Neuronal stem cell (in vitro differentiated cells): ENCODE data around the gene ZCCHC12. TPM values are rescaled to one million over a fixed set of nuclear protein-coding genes. Genes with fewer than 3 reads are reported as not detected.
A peak's percentile ranks its signal among the peaks of the same experiment; 100 is the strongest.

Source experiments
- DNase-seq: peaks from one replicate; pipeline ENCODE4 v3.0.0-alpha.2; 2013; ENCODE audit warnings: low spot score
- H2AFZ ChIP-seq: one replicate; pipeline ENCODE4 v1.6.1; 2013; ENCODE audit warnings: mild to moderate bottlenecking, low read length, inconsistent platforms
- H2AK5ac ChIP-seq: 2 replicates; pipeline ENCODE4 v1.6.1; 2013; ENCODE audit warnings: low read depth, mild to moderate bottlenecking, inconsistent platforms, low read length, moderate library complexity, mixed read lengths
- H2BK120ac ChIP-seq: 2 replicates; pipeline ENCODE4 v1.6.1; 2013; ENCODE audit warnings: low read depth, mild to moderate bottlenecking, inconsistent platforms, low read length, moderate library complexity, mixed read lengths
- H2BK12ac ChIP-seq: one replicate; pipeline ENCODE4 v1.6.1; 2013; ENCODE audit warnings: low read length, inconsistent platforms
- H2BK15ac ChIP-seq: 2 replicates; pipeline ENCODE4 v1.6.1; 2013; ENCODE audit warnings: mild to moderate bottlenecking, low read length, inconsistent platforms, mixed read lengths
- H2BK5ac ChIP-seq: one replicate; pipeline ENCODE4 v1.6.1; 2013; ENCODE audit warnings: inconsistent platforms, mild to moderate bottlenecking, low read length, moderate library complexity
- H3K14ac ChIP-seq: one replicate; pipeline ENCODE4 v1.6.1; 2013; ENCODE audit warnings: low read length, inconsistent platforms
- H3K18ac ChIP-seq: 2 replicates; pipeline ENCODE4 v1.6.1; 2013; ENCODE audit warnings: low read length, inconsistent platforms
- H3K23ac ChIP-seq: 2 replicates; pipeline ENCODE4 v1.6.1; 2013; ENCODE audit warnings: low read depth, mild to moderate bottlenecking, mixed read lengths, low read length, inconsistent platforms; ENCODE audit not compliant: poor library complexity
- H3K27ac ChIP-seq: replicated peaks from 3 replicates; pipeline ENCODE4 v1.5.1; 2013; ENCODE audit warnings: low read length, inconsistent platforms
- H3K27me3 ChIP-seq, 3 experiments: 2 replicates each; pipeline ENCODE4 v1.6.1; 2013; ENCODE audit warnings: low read length in 3 of 3, mild to moderate bottlenecking in 2 of 3, inconsistent platforms in 1 of 3, low read depth in 1 of 3, mixed read lengths in 1 of 3, moderate library complexity in 1 of 3; ENCODE audit not compliant: control insufficient read depth in 3 of 3, insufficient read depth in 3 of 3
- H3K36me3 ChIP-seq, 2 donors: replicated peaks in 1 of 2; 2 replicates each; pipeline ENCODE4 v1.6.1; 2013; ENCODE audit warnings: low read length in 2 of 2; ENCODE audit not compliant: control insufficient read depth in 2 of 2, insufficient read depth in 2 of 2
- H3K4ac ChIP-seq: 2 replicates; pipeline ENCODE4 v1.6.1; 2013; ENCODE audit warnings: inconsistent platforms, mild to moderate bottlenecking, low read length, moderate library complexity
- H3K4me1 ChIP-seq, 2 donors: 1 replicate in 1 of 2; 2 replicates in 1 of 2; pipeline ENCODE4 v1.6.1; 2013; ENCODE audit warnings: low read length in 2 of 2, low read depth in 1 of 2; ENCODE audit not compliant: control insufficient read depth in 2 of 2, insufficient read depth in 1 of 2
- H3K4me2 ChIP-seq: one replicate; pipeline ENCODE4 v1.6.1; 2013; ENCODE audit warnings: mild to moderate bottlenecking, low read length, inconsistent platforms; ENCODE audit not compliant: insufficient read depth, poor library complexity, severe bottlenecking
- H3K4me3 ChIP-seq, 2 donors: 2 replicates each; pipeline ENCODE4 v1.5.1; 2013; ENCODE audit warnings: low read length in 2 of 2, mild to moderate bottlenecking in 2 of 2, inconsistent platforms in 1 of 2, moderate library complexity in 1 of 2
- H3K79me1 ChIP-seq: one replicate; pipeline ENCODE4 v1.6.1; 2013; ENCODE audit warnings: low read depth, mild to moderate bottlenecking, inconsistent platforms, low read length, moderate library complexity
- H3K9ac ChIP-seq: one replicate; pipeline ENCODE4 v1.6.1; 2013; ENCODE audit warnings: mild to moderate bottlenecking, low read depth, low read length, inconsistent platforms; ENCODE audit not compliant: poor library complexity
- H3K9me3 ChIP-seq, 2 donors: replicated peaks in 1 of 2; 2 replicates each; pipeline versions ENCODE3 to v1.6.1; 2013; ENCODE audit warnings: low read length in 2 of 2, mild to moderate bottlenecking in 2 of 2, inconsistent platforms in 1 of 2, low read depth in 1 of 2, mixed read lengths in 1 of 2, moderate library complexity in 1 of 2; ENCODE audit not compliant: control insufficient read depth in 2 of 2, insufficient read depth in 1 of 2
- H4K8ac ChIP-seq: one replicate; pipeline ENCODE4 v1.6.1; 2013; ENCODE audit warnings: low read depth, mild to moderate bottlenecking, inconsistent platforms, low read length, moderate library complexity
- H4K91ac ChIP-seq: one replicate; pipeline ENCODE4 v1.6.1; 2013; ENCODE audit warnings: low read length, low read depth, mild to moderate bottlenecking, inconsistent platforms; ENCODE audit not compliant: poor library complexity
- WGBS, 2 donors: extraction: QIAGEN DNeasy Blood & Tissue Kit; methylation state at CpG; one replicate each; pipeline ENCODE4 v1.1.7; 2013; ENCODE audit warnings: missing lambda C conversion rate in 2 of 2, mixed read lengths in 1 of 2; ENCODE audit not compliant: insufficient read length in 2 of 2, insufficient replicate concordance in 1 of 2; ENCODE audit errors: extremely low coverage in 2 of 2; 5-methylcytosine and 5-hydroxymethylcytosine counted together
- polyA plus RNA-seq, 2 experiments: library from polyadenylated mRNA; stranded (reverse); fragments of 200-250 nt; gene quantifications; one replicate each; pipeline ENCODE4 v1.2.3, GENCODE V29; 2013

Gene ZCCHC12
- polyA plus RNA-seq (2013, experiment 1 of 2), result 0.91 TPM
- polyA plus RNA-seq (2013, experiment 2 of 2), result 0.82 TPM

GRCh38 chrX:118823263-118824172 lies at the start of gene ZCCHC12:
TSS of gene ZCCHC12 (plus strand) at chrX:118823824. CDS start at chrX:118825245, 1,421 bp downstream.
- Histone ChIP-seq H3K14ac (no peak within 1 kb of the TSS), H4K8ac (no peak within 1 kb of the TSS), H2BK15ac (no peak within 1 kb of the TSS), H3K23ac (no peak within 1 kb of the TSS), H3K18ac (peak within 1 kb of the TSS; percentile 48), H3K9ac (peak within 1 kb of the TSS; percentile 70), H3K4me3 (peak within 1 kb of the TSS; percentile 30 to 75), H2BK120ac (no peak within 1 kb of the TSS), H3K79me1 (no peaks in the 10 kb centered on the region), H3K4ac (no peak within 1 kb of the TSS), H4K91ac (no peak within 1 kb of the TSS), H2BK12ac (no peak within 1 kb of the TSS), H3K36me3 (no peaks in the 10 kb centered on the region), H2AK5ac (no peak within 1 kb of the TSS), H3K27me3 (peaks cover 3 to 53% (median 39%) of the 10 kb centered on the region in 3 experiments), H3K4me1 (peaks cover 0 to 2% of the 10 kb centered on the region in 2 donors), H2AFZ (peak within 1 kb of the TSS; percentile 78), H3K4me2 (peak within 1 kb of the TSS; percentile 80), H3K9me3 (peaks cover 0 to 4% of the 10 kb centered on the region in 2 donors), H2BK5ac (no peak within 1 kb of the TSS), H3K27ac (no peak within 1 kb of the TSS)
- peak; percentile 75 for DNase-seq
- no CpG with 5 or more reads among the region's 51 CpGs for WGBS, 2 donors

- DNase-seq, result no peak
- Histone ChIP-seq H3K18ac (no peak overlapping the region), H3K36me3 (no peaks in the 10 kb centered on the region), H3K79me1 (no peaks in the 10 kb centered on the region), H2BK15ac (no peak overlapping the region), H3K4me2 (no peak overlapping the region), H2BK5ac (no peak overlapping the region), H3K14ac (no peak overlapping the region), H2BK12ac (no peak overlapping the region), H2AFZ (no peak overlapping the region), H2BK120ac (no peak overlapping the region), H3K23ac (no peak overlapping the region), H4K8ac (no peak overlapping the region), H3K4me3 (no peak overlapping the region), H2AK5ac (no peak overlapping the region), H3K27me3 (no peaks in the 10 kb centered on the region), H3K27ac (no peak overlapping the region), H3K9me3 (no peaks in the 10 kb centered on the region), H3K4me1 (no peaks in the 10 kb centered on the region), H3K9ac (no peak overlapping the region), H4K91ac (no peak overlapping the region), H3K4ac (no peak overlapping the region)
- no CpG with 5 or more reads among the region's 2 CpGs for WGBS, 2 donors
Measured at GRCh38 chrX:118779581-118779980, 44.0 kb upstream of the ZCCHC12 start.

- Histone ChIP-seq H4K91ac (no peak overlapping the region), H3K4me1 (no peaks in the 10 kb centered on the region), H3K9ac (no peak overlapping the region), H2AFZ (no peak overlapping the region), H2BK15ac (no peak overlapping the region), H3K27ac (no peak overlapping the region), H3K23ac (no peak overlapping the region), H4K8ac (no peak overlapping the region), H2BK12ac (no peak overlapping the region), H3K79me1 (no peaks in the 10 kb centered on the region), H3K4me2 (no peak overlapping the region), H3K18ac (no peak overlapping the region), H3K36me3 (no peaks in the 10 kb centered on the region), H2BK5ac (no peak overlapping the region), H3K4me3 (no peak overlapping the region), H2AK5ac (no peak overlapping the region), H3K4ac (no peak overlapping the region), H3K27me3 (no peaks in the 10 kb centered on the region), H3K9me3 (no peaks in the 10 kb centered on the region), H3K14ac (no peak overlapping the region), H2BK120ac (no peak overlapping the region)
- DNase-seq, result no peak
- no CpG with 5 or more reads among the region's 2 CpGs for WGBS, 2 donors
Measured at GRCh38 chrX:118780509-118780908, 43.1 kb upstream of the ZCCHC12 start.

GRCh38 chrX:118780911-118781310 lies 42.7 kb upstream of the ZCCHC12 start:
- no peak for DNase-seq
- no peak overlapping the region for H3K27ac ChIP-seq
- no peak overlapping the region for H3K4ac ChIP-seq
- no peaks in the 10 kb centered on the region for H3K79me1 ChIP-seq
- no peak overlapping the region for H2BK15ac ChIP-seq
- no peak overlapping the region for H3K4me3 ChIP-seq
- no peak overlapping the region for H2AFZ ChIP-seq
- H2AK5ac ChIP-seq, result no peak overlapping the region
- H3K9ac ChIP-seq, result no peak overlapping the region
- no peak overlapping the region for H2BK12ac ChIP-seq
- H3K14ac ChIP-seq, result no peak overlapping the region
- WGBS, 2 donors, result no CpG with 5 or more reads among the region's 1 CpG
- no peaks in the 10 kb centered on the region for H3K27me3 ChIP-seq
- no peak overlapping the region for H2BK5ac ChIP-seq
- no peak overlapping the region for H3K18ac ChIP-seq
- no peak overlapping the region for H4K91ac ChIP-seq
- no peak overlapping the region for H3K23ac ChIP-seq
- no peaks in the 10 kb centered on the region for H3K4me1 ChIP-seq
- H3K4me2 ChIP-seq, result no peak overlapping the region
- no peak overlapping the region for H2BK120ac ChIP-seq
- H4K8ac ChIP-seq, result no peak overlapping the region
- no peaks in the 10 kb centered on the region for H3K9me3 ChIP-seq
- no peaks in the 10 kb centered on the region for H3K36me3 ChIP-seq
